Peyer's patch (tissue), 4 donors: ENCODE results near the gene CDK5.

Experiments
- POLR2A ChIP-seq, 2 donors: fragments of 450-650 bp; IDR thresholded peaks; one replicate each; pipeline ENCODE4 v1.5.1; 2017; ENCODE audit warnings: antibody characterized with exemption in 2 of 2, mild to moderate bottlenecking in 2 of 2, moderate library complexity in 2 of 2
- TF ChIP-seq, protein P1 (sequence below), 6 experiments: fragments of 450-650 bp in 4 of 6; fragments of 200-600 bp in 2 of 6; sonication (generic) in 1 of 6; IDR thresholded peaks; one replicate each; pipeline ENCODE4 v1.5.1; 2017 to 2019; ENCODE audit warnings: antibody characterized with exemption in 6 of 6, mild to moderate bottlenecking in 3 of 6, moderate library complexity in 1 of 6

DNA sequence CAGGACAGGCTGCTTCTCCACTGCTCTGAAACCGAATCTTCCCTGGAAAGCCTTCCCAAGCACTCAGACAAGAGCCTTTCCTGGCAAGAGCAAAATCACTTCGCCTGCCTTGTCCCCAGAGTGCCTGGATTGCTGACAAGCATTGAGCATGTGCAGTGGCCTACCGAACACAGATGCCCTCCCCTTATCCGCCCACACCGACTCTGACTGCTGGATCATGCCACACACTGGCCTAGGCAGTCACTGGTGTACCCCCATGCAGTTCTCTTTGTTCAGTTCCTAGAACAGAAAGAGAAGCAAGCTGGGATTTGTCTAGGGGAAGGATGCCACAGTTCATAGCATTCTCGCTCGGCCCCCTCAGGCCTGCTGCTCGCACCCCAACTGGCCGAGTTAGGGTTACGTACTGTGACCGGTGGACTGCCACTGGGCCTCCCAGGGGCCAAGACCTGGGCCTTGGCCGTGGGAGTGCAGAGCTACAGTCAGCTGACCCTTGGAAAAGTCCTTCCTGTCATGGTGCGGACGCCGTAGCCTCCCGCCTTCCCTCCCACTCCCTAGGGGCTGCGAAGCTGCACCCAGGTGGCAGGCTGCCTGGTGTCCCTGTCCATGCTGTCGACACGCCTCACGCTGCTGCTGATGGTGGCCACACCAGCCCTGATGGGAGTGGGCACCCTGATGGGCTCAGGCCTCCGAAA lies 22.5 kb downstream of the CDK5 start:
- TF ChIP-seq, protein P1, sequence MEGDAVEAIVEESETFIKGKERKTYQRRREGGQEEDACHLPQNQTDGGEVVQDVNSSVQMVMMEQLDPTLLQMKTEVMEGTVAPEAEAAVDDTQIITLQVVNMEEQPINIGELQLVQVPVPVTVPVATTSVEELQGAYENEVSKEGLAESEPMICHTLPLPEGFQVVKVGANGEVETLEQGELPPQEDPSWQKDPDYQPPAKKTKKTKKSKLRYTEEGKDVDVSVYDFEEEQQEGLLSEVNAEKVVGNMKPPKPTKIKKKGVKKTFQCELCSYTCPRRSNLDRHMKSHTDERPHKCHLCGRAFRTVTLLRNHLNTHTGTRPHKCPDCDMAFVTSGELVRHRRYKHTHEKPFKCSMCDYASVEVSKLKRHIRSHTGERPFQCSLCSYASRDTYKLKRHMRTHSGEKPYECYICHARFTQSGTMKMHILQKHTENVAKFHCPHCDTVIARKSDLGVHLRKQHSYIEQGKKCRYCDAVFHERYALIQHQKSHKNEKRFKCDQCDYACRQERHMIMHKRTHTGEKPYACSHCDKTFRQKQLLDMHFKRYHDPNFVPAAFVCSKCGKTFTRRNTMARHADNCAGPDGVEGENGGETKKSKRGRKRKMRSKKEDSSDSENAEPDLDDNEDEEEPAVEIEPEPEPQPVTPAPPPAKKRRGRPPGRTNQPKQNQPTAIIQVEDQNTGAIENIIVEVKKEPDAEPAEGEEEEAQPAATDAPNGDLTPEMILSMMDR (IDR thresholded peaks at IDR 0.05), result no peak
- no peak for TF ChIP-seq POLR2A (IDR thresholded peaks at IDR 0.05)
